ENCODE results near the gene COP1. TPM values are rescaled to one million over a fixed set of nuclear protein-coding genes. Genes with fewer than 3 reads are reported as not detected.
"Not testable (repeated sequence)": the region's sequence is repeated elsewhere in the genome, so short reads cannot be mapped to it uniquely, and the experiment has no call there.

COP1 gene
- total and polyA plus RNA-seq, 2 of the 4 experiments (the other 2 are of a cell fraction), result 17.8 to 35.0 TPM

DNA sequence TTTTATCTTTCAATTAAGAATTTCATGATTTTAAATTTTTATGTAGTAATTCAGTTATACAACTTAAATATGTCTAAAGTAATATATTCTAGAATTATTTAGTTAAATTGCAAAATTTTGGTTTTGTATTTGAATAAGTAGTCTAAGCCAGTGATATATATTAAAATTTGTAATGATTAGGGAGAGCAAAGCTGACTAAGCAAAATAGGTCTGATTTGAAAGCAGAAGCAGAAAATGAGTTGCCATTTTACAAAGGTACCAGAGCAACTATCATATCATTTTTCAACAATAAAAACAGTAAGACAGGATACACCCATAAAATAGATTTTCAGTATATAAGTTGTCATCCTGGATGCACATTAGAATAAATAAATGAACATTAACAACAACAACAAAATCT lies 177.9 kb downstream of the COP1 start:
- Histone ChIP-seq H4K20me1 (ENCODE audit: insufficient read depth, low read length) (no peaks in the 10 kb centered on the region; the same call in 1 of the 2 replicates), H3K9me3 (ENCODE audit: control insufficient read depth, insufficient read depth, low read length) (no peaks in the 10 kb centered on the region), H3K4ac (ENCODE audit: low read depth, low read length) (no peak overlapping the region), H2AK5ac (ENCODE audit: low read depth, low read length) (no peak overlapping the region), H3K27me3 (ENCODE audit: control insufficient read depth, insufficient read depth, low read length) (no peaks in the 10 kb centered on the region), H3K9me1 (ENCODE audit: insufficient read depth, low read length) (peaks cover 9% of the 10 kb centered on the region), H2BK15ac (ENCODE audit: low read depth, low read length) (no peak overlapping the region), H2AK9ac (replicated peaks; ENCODE audit: low read depth, low read length, poor library complexity) (no peak overlapping the region), H2BK20ac (ENCODE audit: low read depth, low read length) (no peak overlapping the region), H3K36me3 (ENCODE audit: control insufficient read depth, insufficient read depth, low read length) (0 out of 2 replicates have a peak, but pooled peaks cover 3% of the 10 kb centered on the region), H4K91ac (ENCODE audit: insufficient read depth, low read depth, low read length) (no peak overlapping the region), H4K8ac (ENCODE audit: low read depth in 2 of 2, low read length in 2 of 2) (no peak overlapping the region), H3K18ac (ENCODE audit: low read depth, low read length) (no peak overlapping the region), H3K23ac (ENCODE audit: low read depth, low read length) (no peak overlapping the region), H3K9ac (ENCODE audit: low read depth, low read length) (no peak overlapping the region), H2AFZ (replicated peaks; ENCODE audit: low read length, poor library complexity) (no peak overlapping the region), H3K79me1 (ENCODE audit: low read depth in 1 of 2, low read length in 2 of 2) (peaks cover 3 to 19% of the 10 kb centered on the region in 2 experiments; a peak in 2 of 4 replicates), H3K27ac (ENCODE audit: insufficient read depth, low read length) (no peak overlapping the region), H3K4me2 (ENCODE audit: low read depth, low read length) (no peak overlapping the region), H2BK5ac (ENCODE audit: low read depth, low read length, poor library complexity, severe bottlenecking) (no peak overlapping the region), H4K5ac (ENCODE audit: low read depth, low read length) (no peak overlapping the region), H3K56ac (ENCODE audit: extremely low read depth, insufficient read depth, low read length) (no peak overlapping the region), H3K4me3 (ENCODE audit: insufficient read depth, low read depth, low read length) (no peak overlapping the region), H3K14ac (replicated peaks; ENCODE audit: low read depth, low read length) (no peak overlapping the region), H3K4me1 (ENCODE audit: control insufficient read depth, insufficient read depth, low read length) (peaks cover 4% of the 10 kb centered on the region; the same call in 1 of the 2 replicates), H2BK120ac (ENCODE audit: low read depth, low read length) (no peak overlapping the region)
- ChIA-PET POLR2A (ENCODE audit: unreplicated experiment) (no interaction called here), CTCF (no interaction called here)
- intact Hi-C loops (cut with micrococcal nuclease), result no loop called here
- BruUV-seq (replicated peaks), result no TSS peak
- DNase-seq (no peak), ATAC-seq (ENCODE audit: low read depth) (no peak)
- dilution Hi-C loops (cut with HindIII; ENCODE audit: low sequenced_read_pairs, unreplicated experiment), result no loop called here
- TF ChIP-seq, protein P1, sequence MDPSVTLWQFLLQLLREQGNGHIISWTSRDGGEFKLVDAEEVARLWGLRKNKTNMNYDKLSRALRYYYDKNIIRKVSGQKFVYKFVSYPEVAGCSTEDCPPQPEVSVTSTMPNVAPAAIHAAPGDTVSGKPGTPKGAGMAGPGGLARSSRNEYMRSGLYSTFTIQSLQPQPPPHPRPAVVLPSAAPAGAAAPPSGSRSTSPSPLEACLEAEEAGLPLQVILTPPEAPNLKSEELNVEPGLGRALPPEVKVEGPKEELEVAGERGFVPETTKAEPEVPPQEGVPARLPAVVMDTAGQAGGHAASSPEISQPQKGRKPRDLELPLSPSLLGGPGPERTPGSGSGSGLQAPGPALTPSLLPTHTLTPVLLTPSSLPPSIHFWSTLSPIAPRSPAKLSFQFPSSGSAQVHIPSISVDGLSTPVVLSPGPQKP (IDR thresholded peaks at IDR 0.05; ENCODE audit: borderline replicate concordance, low read depth, low read length), result no peak
- TF ChIP-seq RFX5 (IDR thresholded peaks at IDR 0.05; ENCODE audit: low read depth, low read length), result no peak
- peak; percentile 81 for TF ChIP-seq MAFK (IDR thresholded peaks at IDR 0.05; ENCODE audit: low read depth, low read length)
- TF ChIP-seq CEBPB (IDR thresholded peaks at IDR 0.05; ENCODE audit: low read depth, low read length), result no peak
- no peak for TF ChIP-seq BHLHE40 (IDR thresholded peaks at IDR 0.05; ENCODE audit: low read depth, low read length)
- TF ChIP-seq FOS (IDR thresholded peaks at IDR 0.05; ENCODE audit: low read depth, low read length), result no peak
- no peak for TF ChIP-seq POLR2A (IDR thresholded peaks at IDR 0.05; ENCODE audit: low read depth, low read length)
- in situ Hi-C loops (cut with MboI; ENCODE audit: low sequenced_read_pairs), result no loop called here

DNA sequence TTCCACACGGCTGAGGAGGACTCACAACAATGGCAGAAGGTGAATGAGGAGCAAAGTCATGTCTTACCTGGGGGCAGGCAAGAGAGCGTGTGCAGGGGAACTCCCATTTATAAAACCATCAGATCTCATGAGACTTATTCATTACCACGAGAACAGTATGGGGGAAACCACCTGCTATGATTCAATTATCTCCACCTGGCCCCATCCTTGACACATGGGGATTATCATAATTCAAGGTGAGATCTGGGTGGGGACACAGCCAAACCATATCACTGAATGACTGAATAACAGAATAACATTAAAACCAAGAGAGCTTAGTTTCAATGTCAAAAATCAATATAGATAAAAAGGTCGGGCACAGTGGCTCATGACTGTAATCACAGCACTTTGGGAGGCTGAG lies 179.2 kb downstream of the COP1 start:
- H2BK5ac ChIP-seq (ENCODE audit: low read depth, low read length, poor library complexity, severe bottlenecking); H3K4me1 ChIP-seq (ENCODE audit: control insufficient read depth, insufficient read depth, low read length); intact Hi-C loops (cut with micrococcal nuclease); DNase-seq; H3K27ac ChIP-seq (ENCODE audit: insufficient read depth, low read length); H3K36me3 ChIP-seq (ENCODE audit: control insufficient read depth, insufficient read depth, low read length); H3K4me3 ChIP-seq (ENCODE audit: insufficient read depth, low read depth, low read length); H2BK120ac ChIP-seq (ENCODE audit: low read depth, low read length); in situ Hi-C loops (cut with MboI; ENCODE audit: low sequenced_read_pairs); H4K20me1 ChIP-seq (ENCODE audit: insufficient read depth, low read length); BruUV-seq (replicated peaks); H3K9me3 ChIP-seq (ENCODE audit: control insufficient read depth, insufficient read depth, low read length); H3K4ac ChIP-seq (ENCODE audit: low read depth, low read length); ATAC-seq (ENCODE audit: low read depth); H2AK5ac ChIP-seq (ENCODE audit: low read depth, low read length); H3K4me2 ChIP-seq (ENCODE audit: low read depth, low read length); H4K91ac ChIP-seq (ENCODE audit: insufficient read depth, low read depth, low read length); H4K8ac ChIP-seq (ENCODE audit: low read depth in 2 of 2, low read length in 2 of 2); CTCF ChIA-PET; H2BK15ac ChIP-seq (ENCODE audit: low read depth, low read length); H3K23ac ChIP-seq (ENCODE audit: low read depth, low read length); H3K14ac ChIP-seq (replicated peaks; ENCODE audit: low read depth, low read length); H3K9me1 ChIP-seq (ENCODE audit: insufficient read depth, low read length); H2AK9ac ChIP-seq (replicated peaks; ENCODE audit: low read depth, low read length, poor library complexity); POLR2A ChIA-PET (ENCODE audit: unreplicated experiment); H3K56ac ChIP-seq (ENCODE audit: extremely low read depth, insufficient read depth, low read length); dilution Hi-C loops (cut with HindIII; ENCODE audit: low sequenced_read_pairs, unreplicated experiment); H4K5ac ChIP-seq (ENCODE audit: low read depth, low read length); H3K18ac ChIP-seq (ENCODE audit: low read depth, low read length); H2BK20ac ChIP-seq (ENCODE audit: low read depth, low read length); H3K27me3 ChIP-seq (ENCODE audit: control insufficient read depth, insufficient read depth, low read length); H3K9ac ChIP-seq (ENCODE audit: low read depth, low read length); H2AFZ ChIP-seq (replicated peaks; ENCODE audit: low read length, poor library complexity): not testable (repeated sequence)
- peaks cover 5 to 18% of the 10 kb centered on the region in 2 experiments; a peak in 3 of 4 replicates for H3K79me1 ChIP-seq (ENCODE audit: low read depth in 1 of 2, low read length in 2 of 2)
- WGBS, 2 experiments (ENCODE audit: extremely low coverage in 2 of 2, insufficient read length in 1 of 2), result 60% methylated on average over 1 of the region's 4 CpGs; no CpG with 5 or more reads in 1 of the 2 experiments

Measured in IMR-90 (cell line).